SU-DHL-6 (cell line): ENCODE data around the gene LRRN4.

ENCODE experiments used
- EZH2phosphoT487 ChIP-seq: fragments of 200-600 bp; sonication (generic), shearing (Covaris generic); conservative IDR thresholded peaks from 2 replicates; pipeline ENCODE4 v1.6.1; 2018; ENCODE audit warnings: mild to moderate bottlenecking, antibody characterized with exemption, low read length, moderate library complexity, mixed read lengths
- TF ChIP-seq, protein P1 (sequence below): fragments of 200-600 bp; sonication (generic); IDR thresholded peaks from one replicate; pipeline ENCODE4 v1.5.1; 2017; ENCODE audit warnings: antibody characterized with exemption, mild to moderate bottlenecking, low read length, moderate library complexity; ENCODE audit not compliant: insufficient read depth, poor library complexity, severe bottlenecking

DNA sequence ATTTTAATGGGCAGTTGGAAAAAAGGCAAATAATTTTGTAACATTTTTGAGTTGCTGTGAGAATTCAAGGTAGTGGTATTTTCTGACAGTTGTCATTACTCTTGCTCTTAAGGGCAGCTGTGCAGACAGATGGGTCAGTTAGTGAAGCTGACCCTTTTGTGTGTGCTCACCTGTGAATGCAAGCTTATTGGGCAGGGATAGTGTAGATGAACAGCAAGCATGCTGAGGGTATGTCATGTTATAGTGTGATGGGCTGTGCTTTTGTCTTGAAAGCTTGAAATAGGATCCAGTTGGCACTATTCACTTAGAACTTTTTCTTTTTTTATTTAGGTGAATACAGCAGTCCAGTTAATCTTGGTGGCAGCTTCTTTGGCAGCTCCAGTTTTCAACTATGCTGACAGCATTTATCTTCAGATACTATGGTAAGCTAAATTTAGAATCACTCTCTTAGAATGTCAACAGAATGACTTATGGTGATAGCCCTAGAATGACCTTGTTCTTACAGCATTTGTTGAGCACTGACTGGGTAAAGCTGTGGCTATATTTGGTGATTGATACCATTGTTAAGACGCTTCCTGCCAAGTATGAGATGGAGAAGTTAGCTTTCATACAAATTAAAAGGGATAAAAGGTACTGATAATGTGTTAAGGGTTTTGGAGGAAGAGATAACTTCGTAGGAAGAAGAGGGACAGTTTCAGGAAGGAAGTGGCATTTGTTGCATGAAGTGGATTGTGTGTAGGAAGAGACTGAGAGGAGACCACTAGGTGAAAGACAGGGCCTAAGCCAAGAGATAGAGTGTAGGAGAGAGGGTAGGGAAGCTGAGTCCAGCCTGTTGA, 19.5 kb downstream of the LRRN4 start:
- TF ChIP-seq, protein P1, sequence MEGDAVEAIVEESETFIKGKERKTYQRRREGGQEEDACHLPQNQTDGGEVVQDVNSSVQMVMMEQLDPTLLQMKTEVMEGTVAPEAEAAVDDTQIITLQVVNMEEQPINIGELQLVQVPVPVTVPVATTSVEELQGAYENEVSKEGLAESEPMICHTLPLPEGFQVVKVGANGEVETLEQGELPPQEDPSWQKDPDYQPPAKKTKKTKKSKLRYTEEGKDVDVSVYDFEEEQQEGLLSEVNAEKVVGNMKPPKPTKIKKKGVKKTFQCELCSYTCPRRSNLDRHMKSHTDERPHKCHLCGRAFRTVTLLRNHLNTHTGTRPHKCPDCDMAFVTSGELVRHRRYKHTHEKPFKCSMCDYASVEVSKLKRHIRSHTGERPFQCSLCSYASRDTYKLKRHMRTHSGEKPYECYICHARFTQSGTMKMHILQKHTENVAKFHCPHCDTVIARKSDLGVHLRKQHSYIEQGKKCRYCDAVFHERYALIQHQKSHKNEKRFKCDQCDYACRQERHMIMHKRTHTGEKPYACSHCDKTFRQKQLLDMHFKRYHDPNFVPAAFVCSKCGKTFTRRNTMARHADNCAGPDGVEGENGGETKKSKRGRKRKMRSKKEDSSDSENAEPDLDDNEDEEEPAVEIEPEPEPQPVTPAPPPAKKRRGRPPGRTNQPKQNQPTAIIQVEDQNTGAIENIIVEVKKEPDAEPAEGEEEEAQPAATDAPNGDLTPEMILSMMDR: no peak
- no peak for TF ChIP-seq EZH2phosphoT487
